ENCODE measurements around the gene SFRP5.
A peak's percentile ranks its signal among the peaks of the same experiment; 100 is the strongest.

Gene SFRP5, protein sequence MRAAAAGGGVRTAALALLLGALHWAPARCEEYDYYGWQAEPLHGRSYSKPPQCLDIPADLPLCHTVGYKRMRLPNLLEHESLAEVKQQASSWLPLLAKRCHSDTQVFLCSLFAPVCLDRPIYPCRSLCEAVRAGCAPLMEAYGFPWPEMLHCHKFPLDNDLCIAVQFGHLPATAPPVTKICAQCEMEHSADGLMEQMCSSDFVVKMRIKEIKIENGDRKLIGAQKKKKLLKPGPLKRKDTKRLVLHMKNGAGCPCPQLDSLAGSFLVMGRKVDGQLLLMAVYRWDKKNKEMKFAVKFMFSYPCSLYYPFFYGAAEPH

DNA sequence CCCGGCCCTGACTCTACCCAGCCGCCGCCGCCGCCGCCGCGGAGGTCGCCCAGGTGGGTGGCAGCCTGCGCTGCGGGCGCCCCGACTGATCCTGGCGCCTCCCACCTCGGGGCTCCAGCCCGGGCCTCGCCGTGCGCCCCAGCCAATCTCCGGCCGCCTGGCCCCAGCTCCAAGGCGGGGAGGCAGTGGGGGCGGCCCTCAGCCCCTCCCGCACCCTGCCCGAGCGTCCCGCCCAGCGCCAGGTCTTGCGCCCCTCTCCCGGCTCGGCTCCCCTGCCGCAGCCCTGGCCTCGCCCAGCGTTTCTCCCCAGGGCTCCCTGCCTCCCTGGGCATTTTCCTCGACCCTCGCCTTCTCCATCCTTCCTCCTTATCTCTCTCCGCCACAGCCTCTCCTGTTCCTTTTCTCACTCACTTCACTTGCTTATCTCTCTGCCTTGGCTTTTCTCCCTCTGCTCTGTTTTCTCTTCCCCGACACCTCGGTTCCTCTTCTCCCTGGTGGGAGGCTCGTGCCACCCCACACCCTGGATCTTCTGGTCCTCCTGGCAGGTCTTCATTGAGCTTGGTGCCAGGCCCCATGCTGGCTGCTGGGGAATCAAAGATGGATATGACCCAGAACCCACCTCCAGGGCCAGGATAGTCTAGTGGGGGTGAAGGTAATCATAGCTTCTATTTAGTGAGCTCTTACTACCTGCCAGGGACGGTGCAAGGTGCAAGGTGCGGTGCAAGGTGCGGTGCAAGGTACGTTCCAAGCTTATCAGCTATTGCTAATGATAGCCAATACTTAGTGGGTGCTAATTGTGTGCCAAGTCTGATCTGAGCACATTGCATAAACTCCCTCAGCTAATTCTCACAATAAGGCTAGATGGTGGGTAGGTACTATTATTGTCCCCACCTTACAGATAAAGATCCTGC is at the start of gene SFRP5:
TSS of gene SFRP5 (minus strand) at position 87 of the 911 bp plus-strand sequence. CDS start 166 bp downstream, outside the sequence.
- no peak for DNase-seq (ENCODE audit: low read depth)

DNA sequence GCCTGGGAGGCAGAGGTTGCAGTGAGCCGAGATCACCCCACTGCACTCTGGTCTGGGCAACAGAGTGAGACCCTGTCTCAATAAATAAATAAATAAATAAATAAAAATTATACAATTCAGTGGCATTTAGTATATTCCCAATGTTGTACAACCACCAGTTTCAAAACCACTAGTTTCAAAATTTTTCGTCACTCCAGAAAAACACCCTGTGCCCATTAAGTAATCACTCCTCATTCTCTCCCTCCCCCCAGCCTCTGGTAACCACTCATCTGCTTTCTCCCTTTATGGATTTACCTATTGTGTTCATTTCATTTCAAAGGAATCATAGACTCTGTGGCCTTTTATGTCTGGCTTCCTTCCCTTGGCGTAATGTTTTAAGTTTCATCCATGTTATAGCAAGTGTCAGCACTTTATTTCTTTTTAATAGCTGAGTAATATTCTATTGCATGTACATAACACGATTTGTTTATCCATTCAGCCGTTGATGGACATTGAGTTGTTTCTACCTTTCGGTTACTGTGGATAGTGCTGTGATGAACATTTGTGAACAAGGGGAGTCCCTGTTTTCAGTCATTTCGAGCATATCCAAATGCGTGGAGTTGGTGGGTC is 48.4 kb upstream of the SFRP5 start:
- DNase-seq (ENCODE audit: low read depth) = no peak

DNA sequence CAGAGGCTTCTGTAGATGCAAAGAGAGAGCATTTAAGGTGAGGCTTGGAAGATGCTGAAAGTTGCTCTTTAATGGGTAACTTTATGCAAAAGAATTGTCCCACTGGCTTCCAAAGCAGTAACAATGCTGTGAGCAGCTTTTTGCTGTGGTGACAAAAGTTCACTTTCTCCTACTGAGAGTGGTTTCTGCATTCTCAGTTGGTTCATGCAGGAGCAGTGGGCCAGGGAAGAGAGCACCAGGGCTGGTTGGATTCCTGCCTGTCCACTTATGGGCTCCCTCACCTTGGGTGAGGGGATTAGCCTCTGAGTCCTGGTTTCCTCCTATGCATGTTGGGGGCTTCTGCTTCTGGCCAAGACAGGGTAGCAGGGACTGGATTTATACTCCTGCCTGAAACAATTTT is 46.8 kb upstream of the SFRP5 start:
- DNase-seq (ENCODE audit: low read depth) = no peak

DNA sequence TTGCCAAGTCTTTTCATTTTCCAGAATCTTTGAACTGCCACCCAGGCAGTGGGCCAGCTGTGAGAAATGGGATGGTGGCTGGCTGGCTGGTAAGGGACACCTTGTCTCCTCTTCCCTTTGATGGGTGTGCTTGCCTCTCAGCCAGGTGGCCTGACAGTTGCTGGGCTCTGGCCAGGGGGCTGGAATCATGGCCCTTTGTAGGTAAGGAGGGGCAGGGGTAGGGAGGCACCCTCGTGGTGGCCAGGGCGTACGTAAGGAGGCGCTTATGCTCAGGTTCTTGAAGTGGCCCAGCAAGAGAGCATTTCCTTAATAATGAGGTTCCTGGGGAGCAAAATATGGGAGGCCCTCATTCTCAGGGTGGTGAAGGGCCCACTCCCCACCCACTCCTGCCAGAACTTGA is 44.8 kb upstream of the SFRP5 start:
- no peak for DNase-seq (ENCODE audit: low read depth)

DNA sequence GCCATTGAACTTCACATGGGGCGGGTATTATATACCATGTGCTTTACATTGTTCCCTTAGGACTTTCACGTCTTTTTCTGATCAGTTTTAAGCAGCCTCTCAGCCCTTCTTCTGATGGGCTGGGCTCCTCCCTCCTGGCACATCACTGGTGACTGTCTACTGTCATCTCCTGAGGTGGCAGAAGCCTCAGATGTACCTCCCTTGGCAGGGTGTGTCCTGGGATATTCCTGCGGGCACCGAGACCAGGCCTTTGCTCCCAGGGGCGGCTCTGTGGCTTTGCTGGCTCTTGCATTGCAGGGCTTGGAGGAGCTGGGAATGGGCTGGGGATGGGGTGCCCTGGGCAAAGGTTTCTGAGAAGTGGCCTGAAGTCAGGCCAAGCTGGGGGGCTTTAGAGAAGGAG is 43.2 kb upstream of the SFRP5 start:
- DNase-seq (ENCODE audit: low read depth) = no peak

DNA sequence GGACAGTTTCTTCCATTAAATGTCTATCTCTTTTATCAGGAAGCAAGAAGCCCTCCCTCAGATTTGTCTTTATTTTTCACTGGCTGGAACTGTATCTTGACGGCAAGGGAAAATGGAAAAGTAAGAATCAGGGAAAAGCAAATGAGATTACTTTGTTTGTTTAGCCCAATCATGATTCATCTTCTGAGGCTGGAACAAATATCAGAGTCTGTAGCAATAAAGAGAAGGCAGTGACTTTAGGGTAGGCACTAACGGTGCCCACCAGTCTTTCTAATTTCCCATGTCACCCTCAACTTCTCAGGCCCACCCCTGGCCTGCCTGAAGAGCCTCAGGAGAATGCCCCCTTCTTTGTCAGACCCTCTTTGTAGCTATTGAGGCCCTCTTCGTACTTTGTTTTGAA is 41.5 kb upstream of the SFRP5 start:
- DNase-seq (ENCODE audit: low read depth) = no peak

DNA sequence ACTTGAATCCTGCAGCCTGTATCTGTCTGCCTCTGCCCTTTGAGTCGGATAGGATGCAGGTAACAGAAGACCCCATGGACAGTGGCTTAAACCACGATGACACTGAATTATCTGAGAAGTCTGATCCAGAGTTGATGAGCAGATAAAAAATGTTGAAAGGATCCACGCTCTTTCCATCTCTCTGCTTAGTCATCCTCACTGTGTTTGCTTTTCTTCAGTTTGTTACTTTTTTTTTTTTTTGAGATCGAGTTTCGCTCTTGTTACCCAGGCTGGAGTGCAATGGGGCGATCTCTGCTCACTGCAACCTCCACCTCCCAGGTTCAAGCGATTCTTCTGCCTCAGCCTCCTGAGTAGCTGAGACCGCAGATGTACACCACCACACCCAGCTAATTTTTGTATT is 40.9 kb upstream of the SFRP5 start:
- DNase-seq (ENCODE audit: low read depth) = peak; percentile 30

DNA sequence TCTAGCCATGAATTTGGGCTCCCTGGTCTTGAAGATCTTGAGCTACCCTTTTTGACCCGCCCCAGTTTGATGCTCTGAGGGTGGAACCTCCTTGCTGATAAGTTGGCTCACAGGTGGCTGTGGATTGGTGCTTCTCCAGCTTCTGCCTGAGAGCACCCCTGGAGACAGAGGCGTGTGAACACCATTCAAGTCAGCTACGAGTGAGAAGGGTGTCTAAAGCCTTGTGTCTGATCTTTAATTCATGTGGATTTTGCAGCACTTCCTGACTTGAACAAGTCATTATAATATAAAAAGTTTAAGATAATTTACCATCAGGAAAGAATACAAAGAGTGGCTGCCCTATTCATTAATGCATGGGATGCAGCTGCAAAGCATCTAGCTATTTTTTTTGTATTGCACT is 40.2 kb upstream of the SFRP5 start:
- no peak for DNase-seq (ENCODE audit: low read depth)

DNA sequence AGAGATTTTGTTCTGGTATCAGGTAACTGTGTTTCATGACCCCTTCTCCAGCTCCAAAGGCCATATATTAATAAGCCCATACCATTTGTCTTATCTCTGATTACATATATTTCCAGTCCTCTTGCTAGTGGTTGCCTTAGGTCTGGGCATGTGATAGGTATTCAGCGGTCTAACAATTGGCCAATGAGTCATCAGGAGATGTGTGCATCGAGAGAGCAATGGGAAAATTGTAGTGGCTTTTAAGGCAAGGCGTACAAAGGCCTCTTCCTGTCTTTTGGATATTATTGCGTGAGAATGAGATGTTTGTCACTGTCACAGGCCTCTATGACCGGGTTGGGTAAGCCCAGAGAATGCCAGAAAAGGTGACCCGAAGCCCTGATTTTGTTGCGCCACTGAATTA is 38.6 kb upstream of the SFRP5 start:
- peak; percentile 29 for DNase-seq (ENCODE audit: low read depth)

DNA sequence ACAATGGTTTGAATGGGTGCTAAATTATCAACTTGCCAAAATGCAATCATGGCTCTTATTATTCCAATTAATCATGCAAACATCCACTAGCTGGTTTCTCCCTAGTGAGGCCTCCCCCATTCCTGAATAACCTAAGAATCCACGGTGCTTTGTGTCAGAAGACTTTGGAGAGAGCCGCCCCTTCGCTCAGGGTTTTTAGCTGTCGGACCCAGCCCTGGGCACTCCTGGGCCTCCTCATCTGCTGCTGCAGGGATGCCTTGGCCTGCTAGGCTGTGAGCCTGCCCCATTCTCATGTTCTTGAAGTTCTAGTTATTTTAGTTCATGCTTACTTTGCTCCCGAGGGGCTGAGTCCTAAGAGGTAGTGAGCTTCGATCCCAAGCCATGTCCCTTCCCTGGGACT is 34.1 kb upstream of the SFRP5 start:
- DNase-seq (ENCODE audit: low read depth) = no peak

DNA sequence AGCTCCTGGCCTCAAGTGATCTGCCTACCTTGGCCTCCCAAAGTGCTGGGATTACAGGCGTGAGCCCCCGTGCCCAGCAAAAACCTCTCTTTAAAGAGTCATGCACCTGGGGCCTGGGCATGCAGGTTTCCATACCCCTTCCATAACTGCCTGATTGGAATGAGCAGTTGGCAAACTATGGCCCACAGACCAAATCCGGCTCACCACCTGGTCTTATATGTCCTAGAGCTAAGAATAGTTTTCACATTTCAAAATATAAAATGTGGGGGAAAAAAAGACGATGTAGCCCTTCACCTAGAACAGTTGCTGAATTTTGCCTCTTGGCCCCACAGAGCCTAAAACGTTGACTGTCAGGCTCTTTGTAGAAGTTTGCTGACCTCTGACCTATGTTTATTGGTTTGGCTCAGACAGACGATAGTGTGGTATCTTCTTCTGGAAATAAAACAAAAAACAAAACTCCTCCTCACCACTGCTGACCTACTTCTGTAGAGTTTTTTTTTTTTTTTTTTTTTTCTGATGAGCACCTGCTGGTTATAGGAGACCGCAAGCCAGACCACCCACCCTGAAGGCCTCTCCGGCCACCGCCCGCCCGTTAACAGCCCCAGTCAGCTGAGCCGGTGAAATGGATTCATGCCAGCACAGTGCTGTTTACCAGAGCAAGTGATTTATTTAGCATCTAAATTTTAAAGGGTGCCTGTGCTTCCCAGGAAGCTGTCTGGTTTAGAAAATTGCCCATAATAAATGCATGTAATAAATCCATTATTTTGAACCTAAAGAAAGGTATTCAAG is 33.5 kb upstream of the SFRP5 start:
- DNase-seq (ENCODE audit: low read depth) = no peak

DNA sequence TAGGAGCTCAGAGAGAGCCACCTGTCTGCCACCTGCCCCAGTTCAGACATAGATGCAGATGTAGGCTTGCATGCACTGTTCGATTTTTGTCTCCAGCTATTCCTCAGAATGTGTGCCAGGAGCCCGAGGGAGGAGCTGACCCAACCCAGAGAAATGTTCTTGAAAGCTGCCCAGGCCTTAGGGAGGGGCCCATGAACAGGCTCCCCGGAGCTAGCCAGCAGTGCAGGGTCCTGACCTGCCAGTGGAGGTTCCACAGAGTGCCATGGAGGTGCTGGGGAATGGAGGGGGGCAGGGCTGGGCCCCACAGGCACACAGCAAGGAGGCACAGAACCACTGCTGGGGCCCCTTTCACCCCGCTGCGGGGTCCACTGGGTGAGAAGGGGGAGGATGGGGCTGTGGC is 29.6 kb upstream of the SFRP5 start:
- no peak for DNase-seq (ENCODE audit: low read depth)

DNA sequence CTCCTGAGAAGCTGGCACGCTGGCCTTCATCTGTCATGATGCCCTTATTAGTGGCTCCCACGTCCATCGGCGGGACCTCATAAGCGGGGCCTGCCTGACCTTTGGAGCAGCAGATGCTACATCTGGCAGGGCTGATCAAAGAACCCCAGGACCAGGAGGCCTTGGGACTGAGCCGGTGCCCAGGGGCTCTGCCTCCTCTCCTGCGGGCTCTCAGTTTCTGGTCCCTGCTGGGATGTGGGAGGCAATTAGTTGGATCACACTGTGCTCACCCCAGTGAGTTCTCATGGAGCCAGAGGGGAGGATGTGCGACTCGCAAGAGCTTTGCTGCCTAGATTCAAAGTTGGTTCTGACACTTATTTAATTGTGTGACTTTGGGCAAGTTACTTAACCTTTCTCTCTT is 28.7 kb upstream of the SFRP5 start:
- no peak for DNase-seq (ENCODE audit: low read depth)

DNA sequence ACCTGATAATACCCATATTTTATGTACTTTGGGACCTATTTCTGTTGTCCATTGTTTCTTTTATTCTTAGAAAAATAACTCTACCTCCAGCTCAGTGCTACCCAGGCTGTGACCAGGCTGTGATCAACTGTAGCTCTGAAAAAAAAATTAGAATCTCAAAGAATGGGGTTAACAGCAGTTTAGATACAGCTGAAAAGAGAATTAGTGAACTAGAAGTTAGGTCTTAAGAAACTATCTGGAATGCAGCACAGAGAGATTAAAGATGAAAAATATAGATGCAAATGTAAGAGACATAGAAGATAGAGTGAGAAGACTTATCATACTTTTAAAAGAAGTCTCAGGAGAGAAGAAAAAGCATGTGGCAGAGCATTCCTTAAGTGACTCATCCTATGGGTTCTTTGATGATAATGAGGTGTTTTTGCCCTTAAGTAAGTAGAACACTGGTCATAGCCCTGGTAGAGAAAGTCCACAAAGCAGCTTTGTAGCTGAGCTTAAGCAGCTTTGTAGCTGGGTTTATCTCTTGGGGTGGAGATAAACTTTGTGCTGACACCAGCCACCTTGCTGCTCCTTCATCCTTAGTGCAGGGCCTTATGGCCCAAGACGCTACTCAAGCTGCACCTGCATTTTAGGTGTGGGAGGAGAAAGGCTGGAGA is 27.3 kb upstream of the SFRP5 start:
- no peak for DNase-seq (ENCODE audit: low read depth)

DNA sequence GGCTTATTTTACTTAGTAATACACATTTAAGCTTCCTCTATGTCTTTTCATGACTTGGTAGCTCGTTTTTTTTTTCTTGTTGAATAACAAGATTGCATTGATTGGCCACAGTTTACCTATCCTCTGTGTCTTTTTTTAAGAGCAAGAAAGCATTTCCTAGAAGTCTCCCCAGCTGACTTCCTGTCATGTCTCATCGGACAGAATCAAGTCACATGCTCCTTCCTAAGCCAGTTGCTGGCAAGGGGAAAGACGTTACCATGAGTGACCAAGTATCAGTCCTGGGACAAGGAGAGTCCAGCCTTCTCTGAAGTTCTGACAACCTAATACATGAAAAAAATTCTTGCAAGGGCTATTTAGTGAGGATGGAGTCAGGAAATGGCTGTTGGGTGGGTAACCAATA is 24.9 kb upstream of the SFRP5 start:
- DNase-seq (ENCODE audit: low read depth) = no peak

DNA sequence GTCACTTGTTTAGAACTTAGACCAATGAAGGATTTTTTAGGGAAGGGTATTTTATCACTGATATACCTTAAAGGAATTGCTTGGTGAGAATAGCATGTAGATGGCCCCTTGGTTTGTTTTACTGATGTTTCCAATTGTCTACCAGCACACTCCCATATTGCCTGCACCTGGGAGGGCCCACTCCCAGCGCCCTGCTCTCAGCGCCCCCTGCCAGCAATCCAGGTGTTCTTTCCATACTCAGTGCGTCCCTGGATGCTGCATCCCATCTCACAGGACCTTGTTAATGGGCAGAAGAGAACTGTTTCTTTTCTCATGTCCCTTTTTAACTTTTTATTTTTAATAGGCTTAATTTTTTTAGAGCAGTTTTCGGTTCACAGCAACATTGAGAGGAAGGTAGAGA is 24.1 kb upstream of the SFRP5 start:
- DNase-seq (ENCODE audit: low read depth) = no peak

DNA sequence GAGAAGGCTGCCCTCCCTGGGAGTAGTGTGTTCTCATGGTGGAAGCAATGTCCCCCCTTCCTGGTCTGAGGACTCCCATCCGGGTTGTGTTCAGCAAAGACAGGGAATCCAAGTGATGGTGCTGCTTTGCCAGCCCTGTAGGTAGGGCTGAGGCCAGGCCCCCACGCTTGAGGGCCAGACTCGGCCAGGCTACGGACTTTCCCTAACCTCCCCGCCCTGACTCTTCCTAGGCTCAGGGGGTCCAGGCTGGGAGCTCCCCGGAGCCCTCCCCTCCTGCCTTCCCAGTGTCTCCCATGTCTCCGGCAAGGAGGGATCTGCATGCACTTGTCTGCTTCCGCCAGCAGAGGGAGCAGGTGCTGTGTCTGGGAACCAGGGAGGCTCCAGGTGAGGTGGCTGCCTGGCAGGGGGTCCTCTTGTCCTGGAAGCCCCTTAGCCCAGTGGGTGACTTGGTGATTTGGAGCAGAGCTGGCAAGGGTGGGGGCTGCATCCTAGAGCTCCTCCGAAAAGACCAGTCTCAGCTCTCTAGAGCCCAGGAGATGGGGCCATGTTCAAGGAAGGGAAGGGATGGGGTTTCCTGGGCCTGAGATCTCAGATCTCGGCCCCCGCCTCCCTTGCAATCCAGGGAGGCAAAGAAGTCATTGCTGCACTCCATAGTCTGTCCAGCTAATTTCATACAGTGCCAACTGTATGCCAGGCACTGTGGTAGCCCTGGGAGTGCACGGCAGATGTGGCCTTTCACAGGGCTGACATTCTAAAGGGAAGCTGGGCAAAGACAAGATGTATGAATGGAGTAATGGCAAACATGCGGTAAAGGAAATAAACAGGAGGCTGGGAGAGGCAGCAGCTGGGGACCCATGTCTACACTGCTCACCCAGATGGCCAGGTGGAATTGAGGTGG is 20.3 kb upstream of the SFRP5 start:
- peak; percentile 59 for DNase-seq (ENCODE audit: low read depth)

DNA sequence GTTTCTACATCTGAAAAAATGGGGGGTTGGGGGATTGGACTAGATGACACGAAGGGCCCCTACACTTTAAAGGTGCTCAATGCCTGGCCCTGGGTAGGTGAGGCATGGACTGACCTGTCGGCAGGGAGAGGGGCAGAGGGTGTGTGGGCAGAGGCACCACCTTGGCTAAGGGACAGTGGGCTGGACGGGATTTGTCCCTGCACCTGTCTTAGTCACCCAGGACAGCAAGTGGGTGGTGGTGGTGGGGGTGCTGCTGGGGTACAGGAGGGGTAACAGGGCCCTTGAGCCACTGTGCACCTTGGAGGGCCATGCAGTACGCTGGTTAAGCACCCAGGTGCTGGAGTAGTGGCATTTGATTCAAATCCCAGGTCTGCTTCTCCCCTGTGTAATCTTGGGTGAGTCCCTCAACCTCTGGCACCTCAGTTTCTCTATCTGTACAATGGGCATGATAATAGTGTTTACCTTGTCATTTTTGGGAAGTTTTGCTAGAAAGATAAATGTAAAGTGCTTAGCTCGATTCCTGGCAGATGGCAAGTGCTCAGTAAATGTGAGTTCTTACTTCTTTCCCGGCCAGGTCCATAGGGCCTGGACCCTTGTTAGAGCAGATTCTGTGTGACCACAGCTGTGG is 18.1 kb upstream of the SFRP5 start:
- no peak for DNase-seq (ENCODE audit: low read depth)

DNA sequence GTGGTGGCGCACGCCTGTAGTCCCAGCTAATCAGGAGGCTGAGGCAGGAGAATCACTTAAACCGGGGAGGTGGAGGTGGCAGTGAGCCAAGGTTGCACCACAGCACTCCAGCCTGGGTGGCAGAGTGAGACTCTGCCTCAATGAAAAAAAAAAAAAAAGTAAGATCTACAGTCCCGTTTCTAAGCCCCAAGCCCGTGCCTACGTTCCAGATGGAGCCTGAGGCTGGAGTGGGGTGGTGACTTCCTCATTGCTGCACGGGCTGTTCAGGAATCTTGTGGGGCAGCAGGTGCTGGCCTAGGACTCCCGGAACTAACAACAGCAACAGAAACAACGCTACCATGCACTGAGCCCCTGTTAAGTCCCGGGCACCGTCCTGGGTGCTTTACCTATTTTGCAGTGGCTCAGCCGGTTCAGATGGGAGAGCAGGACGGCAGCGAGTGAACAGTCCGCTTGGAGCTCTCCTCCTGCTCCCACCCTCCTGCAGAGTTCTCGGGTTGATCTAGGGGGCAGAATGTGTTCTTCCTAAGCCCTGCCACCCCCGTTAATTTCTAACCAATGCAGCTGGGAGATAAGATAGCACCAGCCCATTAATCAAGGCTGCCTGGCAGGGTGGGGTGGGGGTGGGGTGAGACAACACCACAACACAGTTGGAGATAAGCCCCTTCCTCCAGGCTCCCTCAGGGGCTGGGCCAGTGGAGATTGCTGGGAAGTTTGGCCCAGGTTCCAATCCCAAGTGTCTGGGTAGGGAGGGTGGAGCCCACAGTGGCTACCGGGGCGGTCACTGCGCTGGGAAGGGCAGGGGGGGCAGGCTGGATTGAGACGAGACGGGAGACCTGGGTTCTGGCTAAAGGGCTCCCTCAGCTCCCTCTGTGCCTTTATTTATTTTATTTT is 17.0 kb upstream of the SFRP5 start:
- DNase-seq (ENCODE audit: low read depth) = no peak

Data from EH (cell line).